ENCODE results near the gene CACNA1E. TPM values are rescaled to one million over a fixed set of nuclear protein-coding genes. Genes with fewer than 3 reads are reported as not detected.

The CACNA1E gene
- total RNA-seq, 1 experiment from 2014 or later, result 0.05 TPM

- no TSS peak for BruUV-seq (replicated peaks)
- TF ChIP-seq CTCF (IDR thresholded peaks at IDR 0.05; ENCODE audit: unreplicated experiment), result no peak
- intact Hi-C loops (cut with micrococcal nuclease), result no loop called here
- Mint-ChIP-seq H3K4me1 (ENCODE audit: insufficient read depth, unreplicated experiment) (no peaks in the 10 kb centered on the region), H3K36me3 (ENCODE audit: insufficient read depth, unreplicated experiment) (no peaks in the 10 kb centered on the region), H3K27ac (ENCODE audit: low read depth, unreplicated experiment) (no peak overlapping the region), H3K27me3 (ENCODE audit: insufficient read depth, unreplicated experiment) (no peaks in the 10 kb centered on the region), H3K9me3 (ENCODE audit: unreplicated experiment) (no peaks in the 10 kb centered on the region), H3K4me3 (ENCODE audit: unreplicated experiment) (no peak overlapping the region)
- DNase-seq (ENCODE audit: unreplicated experiment), result no peak
- POLR2A ChIA-PET, result no interaction called here
- CTCF ChIA-PET, result interaction anchor here (1.2 kb wide), 1 partner anchor 9 kb away, joined by 4 read pairs; no protein-coding TSS in a partner anchor
Observed at GRCh38 chr1:181793831-181794230, 310.5 kb downstream of the CACNA1E start.

- H3K27me3 Mint-ChIP-seq (ENCODE audit: insufficient read depth, unreplicated experiment), result no peaks in the 10 kb centered on the region
- CTCF ChIA-PET, result no interaction called here
- no peak for TF ChIP-seq CTCF (IDR thresholded peaks at IDR 0.05; ENCODE audit: unreplicated experiment)
- BruUV-seq (replicated peaks), result no TSS peak
- POLR2A ChIA-PET, result no interaction called here
- intact Hi-C loops (cut with micrococcal nuclease), result no loop called here
- H3K36me3 Mint-ChIP-seq (ENCODE audit: insufficient read depth, unreplicated experiment), result no peaks in the 10 kb centered on the region
- no peaks in the 10 kb centered on the region for H3K9me3 Mint-ChIP-seq (ENCODE audit: unreplicated experiment)
- DNase-seq (ENCODE audit: unreplicated experiment), result no peak
- no peak overlapping the region for H3K27ac Mint-ChIP-seq (ENCODE audit: low read depth, unreplicated experiment)
- H3K4me3 Mint-ChIP-seq (ENCODE audit: unreplicated experiment), result no peak overlapping the region
- no peaks in the 10 kb centered on the region for H3K4me1 Mint-ChIP-seq (ENCODE audit: insufficient read depth, unreplicated experiment)
Observed at GRCh38 chr1:181794332-181794731, 311.0 kb downstream of the CACNA1E start.

GRCh38 chr1:181798191-181798926, 315.0 kb downstream of the CACNA1E start:
- Mint-ChIP-seq H3K27ac (ENCODE audit: low read depth, unreplicated experiment) (no peak overlapping the region), H3K27me3 (ENCODE audit: insufficient read depth, unreplicated experiment) (peaks cover under 1% of the 10 kb centered on the region), H3K4me1 (ENCODE audit: insufficient read depth, unreplicated experiment) (no peaks in the 10 kb centered on the region), H3K36me3 (ENCODE audit: insufficient read depth, unreplicated experiment) (no peaks in the 10 kb centered on the region), H3K4me3 (ENCODE audit: unreplicated experiment) (no peak overlapping the region), H3K9me3 (ENCODE audit: unreplicated experiment) (no peaks in the 10 kb centered on the region)
- DNase-seq (ENCODE audit: unreplicated experiment), result no peak
- intact Hi-C loops (cut with micrococcal nuclease), result no loop called here
- ChIA-PET POLR2A (no interaction called here), CTCF (interaction anchor here (0.7 to 1.3 kb wide), 7 partner anchors 9 to 281 kb away, joined by 3 to 4 read pairs (median 4); no protein-coding TSS in a partner anchor)
- BruUV-seq (replicated peaks), result no TSS peak
- TF ChIP-seq CTCF (IDR thresholded peaks at IDR 0.05; ENCODE audit: unreplicated experiment), result no peak

- Mint-ChIP-seq H3K36me3 (ENCODE audit: insufficient read depth, unreplicated experiment) (no peaks in the 10 kb centered on the region), H3K4me3 (ENCODE audit: unreplicated experiment) (no peak overlapping the region), H3K27ac (ENCODE audit: low read depth, unreplicated experiment) (no peak overlapping the region), H3K9me3 (ENCODE audit: unreplicated experiment) (no peaks in the 10 kb centered on the region), H3K4me1 (ENCODE audit: insufficient read depth, unreplicated experiment) (no peaks in the 10 kb centered on the region), H3K27me3 (ENCODE audit: insufficient read depth, unreplicated experiment) (peaks cover 14% of the 10 kb centered on the region)
- ChIA-PET CTCF (no interaction called here), POLR2A (no interaction called here)
- TF ChIP-seq CTCF (IDR thresholded peaks at IDR 0.05; ENCODE audit: unreplicated experiment), result no peak
- intact Hi-C loops (cut with micrococcal nuclease), result no loop called here
- BruUV-seq (replicated peaks), result no TSS peak
- no peak for DNase-seq (ENCODE audit: unreplicated experiment)
Observed at GRCh38 chr1:181801617-181802016, 318.3 kb downstream of the CACNA1E start.

All from MCF 10A (cell line).